Measurements from ENCODE around the gene AMPD3.

AMPD3 gene

DNA sequence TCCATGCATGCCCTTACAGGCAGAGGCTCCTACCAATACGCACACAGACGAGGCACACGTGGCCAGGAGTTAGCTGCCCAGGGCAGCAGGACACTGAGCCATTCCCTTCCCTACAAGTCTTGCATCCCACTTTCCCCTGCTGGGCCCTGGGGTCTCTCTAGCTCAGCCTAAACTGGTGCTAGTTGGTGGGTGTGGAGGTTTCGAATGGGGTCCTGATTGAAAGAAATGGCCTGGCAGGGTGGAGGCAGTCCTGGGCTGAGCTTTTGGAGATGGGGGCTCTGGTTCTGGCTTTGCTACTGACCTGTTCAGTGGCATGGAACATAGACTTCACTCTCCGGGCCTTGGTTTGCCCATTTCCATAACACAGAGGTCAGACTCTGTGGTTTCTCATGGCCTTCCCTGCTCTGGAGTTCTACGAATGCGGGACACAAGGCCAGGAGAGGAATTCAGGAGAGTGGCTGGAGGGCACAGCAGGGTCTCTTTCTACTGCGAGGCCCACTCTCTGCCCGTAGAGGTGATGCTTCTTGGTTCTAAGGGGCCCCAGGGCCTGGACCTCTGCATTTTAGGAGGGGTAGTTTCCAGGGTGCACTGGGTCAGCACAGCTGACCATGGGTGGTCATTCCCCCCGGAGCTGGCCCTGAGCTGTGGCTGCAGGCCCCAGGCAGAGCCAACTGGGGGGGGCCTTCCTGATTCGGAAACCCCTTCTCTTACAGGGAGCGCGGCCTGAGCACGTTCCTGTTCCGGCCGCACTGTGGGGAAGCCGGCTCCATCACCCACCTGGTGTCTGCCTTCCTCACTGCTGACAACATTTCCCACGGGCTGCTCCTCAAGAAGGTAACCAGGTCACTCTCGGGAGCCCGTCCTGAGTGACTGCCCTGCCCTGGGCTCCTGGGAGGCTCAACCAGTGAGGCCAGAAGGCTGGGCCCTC is 46.0 kb downstream of the AMPD3 start:
- TF ChIP-seq CTCF (IDR thresholded peaks at IDR 0.05; ENCODE audit: extremely low read depth, missing control alignments) = no peak
- DNase-seq (ENCODE audit: low spot score) = no peak

DNA sequence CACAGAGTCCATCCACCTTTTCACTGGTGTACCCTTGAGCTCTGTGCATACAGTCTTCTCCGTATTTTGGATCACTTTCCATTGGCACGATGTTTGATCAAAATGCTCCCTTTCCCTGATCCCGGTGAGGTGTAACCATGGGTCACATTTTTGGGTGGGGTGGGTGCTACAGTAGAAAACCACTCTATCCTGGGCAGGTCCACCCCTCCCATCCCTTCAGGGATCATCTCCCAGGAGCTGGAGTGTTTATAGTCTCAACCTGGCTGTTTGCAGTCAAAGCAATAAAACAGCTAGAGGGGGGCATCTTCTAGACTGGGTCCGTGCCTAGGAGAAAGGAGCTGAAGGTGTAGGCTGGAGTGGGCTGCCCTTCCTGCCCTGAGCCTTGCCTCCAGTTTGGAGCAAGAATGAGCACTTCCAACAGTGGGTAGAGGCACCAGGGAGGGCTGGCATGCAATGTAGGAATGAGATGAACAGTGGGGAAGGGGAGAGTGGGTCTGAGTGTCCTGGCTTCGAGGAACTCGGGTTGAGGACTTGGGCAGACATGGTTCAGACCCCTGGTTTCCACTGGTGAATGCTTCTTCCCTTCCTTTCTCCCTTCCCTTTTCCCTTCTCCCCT is 47.1 kb downstream of the AMPD3 start:
- DNase-seq (ENCODE audit: low spot score) = no peak
- TF ChIP-seq CTCF (IDR thresholded peaks at IDR 0.05; ENCODE audit: extremely low read depth, missing control alignments) = no peak

GRCh38 chr11:10502770-10503169 is 47.7 kb downstream of the AMPD3 start:
- TF ChIP-seq CTCF (IDR thresholded peaks at IDR 0.05; ENCODE audit: extremely low read depth, missing control alignments) = no peak
- DNase-seq (ENCODE audit: low spot score) = no peak

GRCh38 chr11:10503221-10503620 is 48.2 kb downstream of the AMPD3 start:
- DNase-seq (ENCODE audit: low spot score) = no peak
- TF ChIP-seq CTCF (IDR thresholded peaks at IDR 0.05; ENCODE audit: extremely low read depth, missing control alignments) = no peak

DNA sequence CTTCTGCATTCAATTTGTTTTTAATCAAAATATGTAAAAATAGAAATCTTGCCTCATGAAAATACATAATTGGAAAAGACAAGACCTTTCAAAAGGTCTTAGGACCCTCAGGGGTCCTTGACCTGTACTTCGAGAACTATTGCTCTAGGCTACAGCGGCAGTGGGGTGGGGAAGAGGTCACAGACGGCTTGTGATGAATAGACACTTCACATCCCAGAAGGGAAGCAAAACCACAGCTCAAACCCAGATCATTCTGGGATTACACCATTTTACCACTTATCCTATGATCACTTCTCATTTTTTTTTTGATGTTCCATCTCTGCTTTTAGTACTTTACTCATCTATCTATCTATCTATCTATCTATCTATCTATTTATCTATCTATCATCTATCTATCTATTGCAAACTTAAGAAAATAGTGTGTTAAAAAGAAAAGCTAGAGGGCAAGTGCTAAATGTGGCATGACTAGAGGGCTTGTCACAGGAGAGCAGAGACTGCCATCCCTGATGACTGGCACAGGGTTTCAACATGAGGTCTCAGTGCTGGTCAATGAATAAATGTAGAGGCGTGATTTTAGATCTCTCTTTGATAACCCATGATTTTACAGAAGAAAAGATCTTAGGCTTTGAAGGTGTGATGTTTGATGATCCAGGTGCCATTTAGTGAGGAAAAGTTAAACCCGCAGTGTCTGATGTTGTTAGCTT is 48.9 kb downstream of the AMPD3 start:
- no peak for DNase-seq (ENCODE audit: low spot score)
- TF ChIP-seq CTCF (IDR thresholded peaks at IDR 0.05; ENCODE audit: extremely low read depth, missing control alignments) = no peak

DNA sequence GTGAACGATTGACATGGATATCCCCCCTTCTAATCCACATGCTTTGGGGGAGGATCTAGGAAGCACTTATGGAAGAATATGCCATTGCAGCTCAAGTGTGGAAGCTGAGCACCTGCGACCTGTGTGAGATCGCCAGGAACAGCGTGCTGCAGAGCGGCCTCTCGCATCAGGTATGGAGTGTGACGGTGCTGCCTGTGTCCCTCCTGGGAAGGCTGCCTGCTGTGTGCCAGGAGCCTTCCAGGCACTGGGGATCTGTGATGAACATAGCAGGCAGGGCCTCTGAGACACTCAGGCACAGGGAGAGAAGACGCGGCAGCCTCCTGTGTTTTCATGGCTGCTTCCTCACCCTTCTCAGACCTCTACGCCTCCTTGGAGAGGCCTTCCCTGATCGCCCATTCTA is 49.4 kb downstream of the AMPD3 start:
- no peak for TF ChIP-seq CTCF (IDR thresholded peaks at IDR 0.05; ENCODE audit: extremely low read depth, missing control alignments)
- no peak for DNase-seq (ENCODE audit: low spot score)

All from GM20000 (cell line).